Suprapubic skin (tissue), 4 donors: Measurements from ENCODE around the gene FRMPD4. TPM values are rescaled to one million over a fixed set of nuclear protein-coding genes. Genes with fewer than 3 reads are reported as not detected.

Source experiments
- DNase-seq, 2 donors: peaks; one replicate each; pipeline ENCODE4 v3.0.0-alpha.2; 2019; ENCODE audit warnings: low spot score in 2 of 2
- H3K27ac ChIP-seq: fragments of 200-600 bp; sonication (generic); one replicate; pipeline ENCODE4 v1.5.1; 2019
- H3K27me3 ChIP-seq: fragments of 200-600 bp; sonication (generic); one replicate; pipeline ENCODE4 v1.5.1; 2019
- H3K36me3 ChIP-seq: fragments of 200-600 bp; sonication (generic); one replicate; pipeline ENCODE4 v1.5.1; 2019
- H3K4me1 ChIP-seq: fragments of 200-600 bp; sonication (generic); one replicate; pipeline ENCODE4 v1.5.1; 2019
- H3K4me3 ChIP-seq: fragments of 200-600 bp; sonication (generic); one replicate; pipeline ENCODE4 v1.5.1; 2019; ENCODE audit warnings: mild to moderate bottlenecking
- H3K9me3 ChIP-seq: fragments of 200-600 bp; sonication (generic); one replicate; pipeline ENCODE4 v1.5.1; 2019
- CTCF ChIP-seq, 2 donors: fragments of 200-600 bp in 1 of 2; fragments of 450-650 bp in 1 of 2; sonication (generic) in 1 of 2; IDR thresholded peaks; one replicate each; pipeline ENCODE4 v1.5.1; 2016 to 2019; ENCODE audit warnings: antibody characterized with exemption in 2 of 2, mild to moderate bottlenecking in 1 of 2, moderate library complexity in 1 of 2
- EP300 ChIP-seq: sonication (generic); formaldehyde crosslinking; IDR thresholded peaks from one replicate; pipeline ENCODE4 v1.6.1; 2017; ENCODE audit warnings: antibody characterized with exemption
- POLR2A ChIP-seq, 2 donors: fragments of 450-650 bp; IDR thresholded peaks; one replicate each; pipeline ENCODE4 v1.6.1; 2017; ENCODE audit warnings: antibody characterized with exemption in 2 of 2, mild to moderate bottlenecking in 2 of 2, moderate library complexity in 2 of 2
- POLR2AphosphoS5 ChIP-seq, 3 donors: sonication (generic); formaldehyde crosslinking; IDR thresholded peaks; one replicate each; pipeline ENCODE4 v1.6.1; 2017; ENCODE audit warnings: antibody characterized with exemption in 3 of 3
- WGBS: methylation state at CpG from one replicate; pipeline ENCODE4 v1.1.5; 2018; 5-methylcytosine and 5-hydroxymethylcytosine counted together
- total RNA-seq, 4 donors: library from RNA; depleted of rRNA; stranded (reverse); fragments of >200 nt; gene quantifications; one replicate each; pipeline ENCODE4 v1.1.0, GENCODE V29; 2016

The FRMPD4 gene
- total RNA-seq, 4 donors from 2014 or later = 0.08 to 0.13 TPM; not detected in 2

GRCh38 chrX:12210196-12210815, 72.0 kb downstream of the FRMPD4 start:
- no peak overlapping the region for H3K27ac ChIP-seq
- no peaks in the 10 kb centered on the region for H3K36me3 ChIP-seq
- 61% methylated on average over 4 of the region's 4 CpGs for WGBS
- H3K27me3 ChIP-seq = no peaks in the 10 kb centered on the region
- H3K9me3 ChIP-seq = no peaks in the 10 kb centered on the region
- TF ChIP-seq CTCF (IDR thresholded peaks at IDR 0.05) (no peak), POLR2AphosphoS5 (IDR thresholded peaks at IDR 0.05) (no peak), POLR2A (IDR thresholded peaks at IDR 0.05) (no peak), EP300 (no peak)
- no peak for DNase-seq
- no peaks in the 10 kb centered on the region for H3K4me1 ChIP-seq
- H3K4me3 ChIP-seq = no peak overlapping the region

DNA sequence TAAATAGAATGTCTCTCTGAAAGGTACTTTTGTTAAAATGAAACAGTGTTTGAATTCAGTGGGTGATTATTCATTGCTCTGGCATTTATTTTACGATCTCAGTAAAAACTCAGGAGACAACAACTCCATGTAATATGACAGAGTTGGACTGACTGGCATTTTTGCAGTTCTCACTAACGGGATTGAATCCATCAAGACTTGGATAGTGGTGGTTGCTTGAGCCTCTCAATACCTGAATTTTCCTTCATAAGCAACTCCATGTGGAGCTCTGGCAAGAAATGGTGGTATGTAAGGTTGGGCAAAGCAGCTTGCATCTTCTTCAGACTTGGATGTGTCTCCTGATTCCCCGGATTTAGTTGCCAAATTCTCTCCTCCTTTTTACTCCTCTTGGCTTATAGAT, 72.7 kb downstream of the FRMPD4 start:
- no peaks in the 10 kb centered on the region for H3K36me3 ChIP-seq
- WGBS = 48% methylated on average over 3 of the region's 3 CpGs
- H3K27ac ChIP-seq = no peak overlapping the region
- no peaks in the 10 kb centered on the region for H3K9me3 ChIP-seq
- no peak for DNase-seq
- H3K4me3 ChIP-seq = no peak overlapping the region
- TF ChIP-seq CTCF (IDR thresholded peaks at IDR 0.05) = no peak
- TF ChIP-seq POLR2A (IDR thresholded peaks at IDR 0.05) = no peak
- no peak for TF ChIP-seq EP300
- no peak for TF ChIP-seq POLR2AphosphoS5 (IDR thresholded peaks at IDR 0.05)
- no peaks in the 10 kb centered on the region for H3K4me1 ChIP-seq
- H3K27me3 ChIP-seq = no peaks in the 10 kb centered on the region

DNA sequence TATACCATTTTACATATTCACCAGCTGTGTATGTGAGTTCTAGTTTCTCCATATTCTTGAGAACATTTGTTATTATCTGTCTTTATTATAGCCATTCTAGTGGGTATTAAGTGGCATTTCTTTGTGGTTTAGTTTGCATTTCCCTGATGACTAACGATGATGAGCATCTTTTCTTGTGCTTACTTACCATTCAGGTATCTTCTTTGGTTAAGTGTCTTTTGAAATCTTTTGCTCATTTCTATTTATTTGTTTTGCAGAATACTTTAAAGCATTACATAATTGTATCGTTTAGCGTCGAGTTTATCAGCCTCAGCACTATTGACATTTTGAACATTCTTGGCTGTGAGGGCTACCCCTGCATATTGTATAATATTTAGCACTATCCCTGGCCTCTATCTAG, 85.4 kb downstream of the FRMPD4 start:
- no peak for DNase-seq
- Histone ChIP-seq H3K27me3 (no peaks in the 10 kb centered on the region), H3K4me3 (no peak overlapping the region), H3K36me3 (no peaks in the 10 kb centered on the region), H3K27ac (no peak overlapping the region), H3K4me1 (no peaks in the 10 kb centered on the region), H3K9me3 (no peaks in the 10 kb centered on the region)
- no peak for TF ChIP-seq POLR2A (IDR thresholded peaks at IDR 0.05)
- TF ChIP-seq POLR2AphosphoS5 (IDR thresholded peaks at IDR 0.05) = no peak
- TF ChIP-seq EP300 = no peak
- TF ChIP-seq CTCF (IDR thresholded peaks at IDR 0.05) = no peak
- WGBS = 87% methylated on average over 4 of the region's 4 CpGs

DNA sequence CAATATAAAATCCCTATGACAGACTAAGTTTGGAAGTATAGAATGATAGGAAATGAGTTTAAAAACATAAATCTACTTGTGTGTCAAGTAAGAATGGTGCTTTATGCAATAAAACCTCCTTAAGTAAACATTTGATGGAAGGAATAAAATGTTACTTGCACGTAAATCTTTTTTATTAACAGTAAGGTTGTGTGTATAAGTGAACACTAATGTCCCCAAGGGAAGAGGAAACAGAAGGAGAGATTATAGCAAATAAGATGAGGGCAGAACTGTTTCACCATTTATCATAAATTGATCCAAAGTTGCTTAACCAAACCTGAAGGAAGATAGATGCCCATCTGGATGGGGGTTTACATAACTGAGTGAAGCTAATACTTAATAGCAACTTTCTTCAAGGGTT, 86.8 kb downstream of the FRMPD4 start:
- no peaks in the 10 kb centered on the region for H3K4me1 ChIP-seq
- no peaks in the 10 kb centered on the region for H3K9me3 ChIP-seq
- no peak overlapping the region for H3K27ac ChIP-seq
- 71% methylated on average over 1 of the region's 1 CpG for WGBS
- H3K27me3 ChIP-seq = no peaks in the 10 kb centered on the region
- no peaks in the 10 kb centered on the region for H3K36me3 ChIP-seq
- TF ChIP-seq POLR2A (IDR thresholded peaks at IDR 0.05) = no peak
- no peak for TF ChIP-seq EP300
- no peak for TF ChIP-seq POLR2AphosphoS5 (IDR thresholded peaks at IDR 0.05)
- no peak for TF ChIP-seq CTCF (IDR thresholded peaks at IDR 0.05)
- DNase-seq = no peak
- H3K4me3 ChIP-seq = no peak overlapping the region

DNA sequence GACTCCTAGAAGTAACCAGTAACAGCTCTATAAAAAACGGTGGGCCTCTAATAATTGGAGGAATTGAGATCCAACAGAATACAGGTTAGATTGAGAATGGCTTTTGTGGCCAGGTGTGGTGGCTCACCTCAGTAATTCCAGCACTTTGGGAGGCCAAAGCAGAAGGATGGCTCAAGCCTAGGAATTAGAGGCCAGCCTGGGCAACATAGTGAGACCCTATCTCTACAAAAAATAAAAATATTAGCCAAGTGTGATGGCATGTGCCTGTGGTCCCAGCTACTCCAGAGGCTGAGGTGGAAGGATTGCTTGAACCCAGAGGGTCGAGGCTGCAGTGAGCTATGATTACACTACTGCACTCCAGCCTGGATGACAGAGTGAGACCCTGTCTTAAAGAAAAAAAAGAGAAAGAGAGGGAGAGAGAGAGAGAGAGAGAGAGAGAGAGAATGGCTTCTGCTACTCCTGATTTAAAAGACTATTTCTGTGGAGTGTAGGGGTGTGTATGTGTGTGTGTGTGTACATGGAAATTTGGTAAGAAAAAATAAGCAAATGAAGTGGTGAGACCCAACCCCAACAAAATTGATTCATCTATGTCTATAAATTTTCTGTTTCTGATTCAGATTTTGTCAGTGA, 89.3 kb downstream of the FRMPD4 start:
- Histone ChIP-seq H3K27me3 (no peaks in the 10 kb centered on the region), H3K36me3 (no peaks in the 10 kb centered on the region), H3K9me3 (no peaks in the 10 kb centered on the region), H3K27ac (no peak overlapping the region), H3K4me3 (no peak overlapping the region), H3K4me1 (no peaks in the 10 kb centered on the region)
- no peak for DNase-seq
- TF ChIP-seq CTCF (IDR thresholded peaks at IDR 0.05) (no peak), EP300 (no peak), POLR2AphosphoS5 (IDR thresholded peaks at IDR 0.05) (no peak)
- WGBS = 64% methylated on average over 2 of the region's 2 CpGs
